K562 treated with DMSO at 1 percent for 48 hours (cell line): ENCODE results near the gene IDH3G. TPM values are rescaled to one million over a fixed set of nuclear protein-coding genes. Genes with fewer than 3 reads are reported as not detected.

ENCODE experiments used
- total RNA-seq: library from RNA; unstranded; fragments of 300-600 nt; gene quantifications from 2 replicates; pipeline ENCODE4 v1.2.3, GENCODE V29; 2022; ENCODE audit warnings: low replicate concordance; ENCODE audit errors: extremely low read depth

IDH3G gene
- not detected in 2 replicates for total RNA-seq

DNA sequence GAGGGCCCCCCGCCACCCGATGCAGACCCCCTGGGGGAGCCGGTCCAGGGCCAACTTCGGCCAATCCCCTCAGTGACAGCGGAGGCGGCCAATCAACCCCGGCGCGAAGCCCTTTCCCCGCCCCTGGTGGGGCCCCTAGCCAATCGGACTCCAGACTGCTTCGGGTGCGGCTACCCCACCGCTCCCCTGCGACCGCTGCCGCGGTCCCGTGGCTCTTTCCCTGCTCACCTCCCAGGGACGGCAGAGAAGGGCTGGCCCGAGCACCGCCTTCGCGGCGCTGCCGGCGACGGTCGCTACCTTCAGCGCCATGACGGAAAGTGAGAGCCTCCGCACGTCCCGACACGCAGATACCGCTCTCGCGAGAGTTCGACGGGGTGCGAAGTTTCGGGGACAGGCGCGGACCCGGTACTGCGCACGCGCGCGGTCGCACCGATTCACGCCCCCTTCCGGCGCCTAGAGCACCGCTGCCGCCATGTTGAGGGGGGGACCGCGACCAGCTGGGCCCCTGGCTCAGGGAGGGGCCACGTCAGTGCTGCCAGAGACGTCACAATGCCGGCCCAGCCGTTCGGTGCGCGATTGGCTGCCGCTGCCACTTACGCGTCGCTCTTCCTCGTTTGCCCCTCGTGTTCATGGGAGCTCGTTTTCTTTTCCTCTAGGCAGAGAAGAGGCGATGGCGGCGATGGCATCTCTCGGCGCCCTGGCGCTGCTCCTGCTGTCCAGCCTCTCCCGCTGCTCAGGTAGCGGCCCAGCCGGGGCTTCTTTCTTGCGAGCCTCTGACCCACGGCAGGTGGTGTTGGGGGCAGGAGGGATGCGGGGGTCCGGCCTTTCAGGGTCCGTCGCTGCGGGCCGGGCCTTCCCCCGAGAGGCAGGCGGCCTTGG is at the start of gene IDH3G, which contains the start of gene SSR4:
TSS of gene IDH3G (minus strand) at position 358 of the 879 bp plus-strand sequence. CDS start at position 309, 49 bp downstream.
TSS of gene SSR4 (plus strand) at position 651 of the 879 bp plus-strand sequence. CDS start at position 671, 20 bp downstream.

DNA sequence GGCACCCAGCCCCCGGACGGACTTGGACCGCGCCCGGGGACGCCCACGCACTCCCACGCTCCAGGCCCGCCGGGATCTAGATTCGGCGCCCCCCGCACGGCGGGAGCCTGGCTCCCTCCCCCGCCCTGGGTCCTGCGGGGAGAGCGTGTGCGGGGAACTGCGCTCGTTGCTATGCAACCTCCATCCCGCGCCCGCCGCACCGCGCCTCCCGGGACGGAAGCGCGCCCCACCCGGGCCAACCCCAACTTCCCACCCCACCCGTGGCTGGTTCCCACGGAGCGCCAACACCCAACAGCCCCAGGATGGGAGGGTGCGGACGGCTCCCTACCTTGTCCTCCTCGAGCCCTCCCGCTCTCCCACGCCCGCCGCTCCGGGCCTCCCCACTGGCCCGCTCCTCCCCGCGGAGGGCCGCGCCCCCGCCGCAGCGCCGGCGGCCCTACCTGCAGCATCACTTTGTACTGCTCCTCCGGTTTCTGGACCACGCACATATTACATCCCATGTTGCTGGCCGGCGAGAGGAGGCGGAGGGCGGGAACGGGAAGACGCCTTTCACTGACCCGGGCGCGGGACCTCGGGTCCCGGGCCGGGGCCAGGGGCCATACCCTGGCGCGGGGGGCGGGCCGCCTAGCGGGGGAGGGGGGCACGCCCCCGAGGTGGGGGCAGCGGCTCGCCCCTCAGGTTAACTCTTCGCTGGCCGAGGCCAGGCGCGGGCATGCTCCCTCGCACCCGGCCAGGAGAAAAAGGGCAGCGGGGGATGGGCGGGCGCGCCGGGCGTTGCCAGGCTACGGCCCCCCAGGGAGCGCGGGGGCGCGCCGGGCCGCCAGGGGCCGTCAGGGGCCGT is 35.8 kb upstream of the IDH3G start, which contains the start of gene PDZD4:
TSS of gene PDZD4 (minus strand) at position 746 of the 841 bp plus-strand sequence. CDS start at position 500, 246 bp downstream.

DNA sequence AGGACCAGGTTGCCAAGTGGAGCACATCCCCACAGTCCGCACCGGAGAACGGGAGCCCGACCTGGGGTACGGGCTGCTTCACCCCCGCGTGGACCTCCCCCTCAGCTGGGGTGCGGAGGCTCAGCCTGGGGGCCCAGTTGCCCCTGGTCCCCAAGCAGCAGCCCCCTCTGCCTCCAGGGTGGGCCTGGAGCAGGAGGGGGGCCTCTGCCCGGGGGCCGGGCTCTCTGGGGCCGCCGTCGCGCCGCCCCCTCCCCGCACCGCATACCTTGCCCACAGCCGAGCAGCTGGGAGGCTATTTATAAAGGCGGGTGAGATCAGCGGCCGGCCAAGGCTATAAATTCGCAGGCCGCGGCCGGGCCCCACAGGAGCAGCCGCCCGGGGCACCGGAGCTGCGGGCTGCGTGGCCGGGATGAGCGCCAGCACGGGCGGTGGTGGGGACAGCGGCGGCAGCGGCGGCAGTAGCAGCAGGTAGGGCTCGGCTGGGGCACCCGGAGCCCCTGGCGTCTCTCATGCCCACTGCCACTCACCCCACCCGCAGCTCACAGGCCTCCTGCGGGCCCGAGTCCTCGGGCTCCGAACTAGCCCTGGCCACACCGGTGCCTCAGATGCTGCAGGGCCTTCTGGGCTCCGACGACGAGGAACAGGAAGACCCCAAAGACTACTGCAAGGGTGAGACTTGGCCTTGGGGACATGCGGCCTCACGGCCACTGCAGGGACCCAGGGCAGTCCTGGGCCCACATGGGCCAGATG is 13.3 kb downstream of the IDH3G start, which contains the start of gene SRPK3:
TSS of gene SRPK3 (plus strand) at position 364 of the 750 bp plus-strand sequence. CDS start at position 410, 46 bp downstream.

DNA sequence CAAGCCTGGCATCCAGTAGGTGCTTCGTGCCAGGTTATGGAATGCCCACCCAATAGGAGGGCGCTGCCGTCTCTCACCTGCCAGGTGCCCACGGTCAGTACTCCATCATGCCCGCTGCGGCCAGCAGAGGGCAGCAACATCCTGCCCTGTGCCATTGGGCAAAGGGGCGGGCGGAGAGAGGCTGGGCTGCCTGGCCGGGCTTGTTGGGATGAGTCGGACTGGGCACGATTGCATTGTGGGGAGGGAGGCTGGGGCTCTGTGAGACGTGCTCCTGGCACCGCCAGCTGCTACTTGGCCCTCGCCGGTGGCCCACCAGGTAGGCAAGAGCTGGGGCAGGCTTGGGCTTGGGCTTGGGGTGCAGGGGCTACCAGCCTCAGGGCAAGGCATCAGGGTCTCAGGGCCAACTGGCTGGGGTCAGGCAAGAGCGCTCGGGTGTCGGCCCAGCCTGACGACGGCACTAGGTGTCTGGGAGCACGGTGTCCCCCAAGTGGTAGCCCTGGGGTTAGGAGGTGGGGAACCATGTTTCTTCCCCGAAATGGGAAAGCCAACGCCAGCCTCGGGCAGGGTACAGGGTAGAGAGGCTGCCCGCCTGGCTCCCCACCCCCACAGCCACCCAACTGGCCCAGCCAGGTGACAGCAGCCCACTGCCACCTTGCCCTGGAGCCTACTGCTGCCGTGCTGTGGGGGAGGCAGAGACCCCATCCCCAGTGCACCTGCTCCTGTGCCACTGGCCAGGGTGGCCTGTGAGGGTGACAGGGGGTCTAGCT is 30.0 kb downstream of the IDH3G start, which contains the start of gene PLXNB3:
TSS of gene PLXNB3 (plus strand) at position 261 of the 767 bp plus-strand sequence. CDS start 1,287 bp downstream, outside the sequence.

Other genes with a start within 250 kb of the IDH3G start
- gene CCNQ, start 195.2 kb downstream of the IDH3G start, total RNA-seq: not detected in 2 replicates
- not detected in 2 replicates for gene DUSP9, start 147.2 kb downstream of the IDH3G start, total RNA-seq
- not detected in 2 replicates for gene PNCK, start 120.6 kb downstream of the IDH3G start, total RNA-seq
- not detected in 2 replicates for gene SLC6A8, start 106.4 kb downstream of the IDH3G start, total RNA-seq
- gene BCAP31, start 70.0 kb downstream of the IDH3G start, total RNA-seq: 306 TPM in 1 of 2 replicates, not detected in the other
- gene ABCD1, start 69.5 kb downstream of the IDH3G start, total RNA-seq: not detected in 2 replicates
- gene PLXNB3, start 30.1 kb downstream of the IDH3G start, total RNA-seq: not detected in 2 replicates
- gene SRPK3, start 13.3 kb downstream of the IDH3G start, total RNA-seq: not detected in 2 replicates
- gene SSR4, start 293 bp upstream of the IDH3G start, total RNA-seq: 1,814 TPM in 1 of 2 replicates, not detected in the other
- not detected in 2 replicates for gene PDZD4, start 36.2 kb upstream of the IDH3G start, total RNA-seq
- gene L1CAM, start 91.8 kb upstream of the IDH3G start, total RNA-seq: not detected in 2 replicates
- gene AVPR2, start 110.3 kb upstream of the IDH3G start, total RNA-seq: not detected in 2 replicates
- not detected in 2 replicates for gene ARHGAP4, start 131.9 kb upstream of the IDH3G start, total RNA-seq
- gene NAA10, start 140.7 kb upstream of the IDH3G start, total RNA-seq: not detected in 2 replicates
- not detected in 2 replicates for gene RENBP, start 150.3 kb upstream of the IDH3G start, total RNA-seq
- gene HCFC1, start 177.4 kb upstream of the IDH3G start, total RNA-seq: 51.6 TPM in 1 of 2 replicates, not detected in the other
- not detected in 2 replicates for gene TMEM187, start 178.4 kb upstream of the IDH3G start, total RNA-seq
- not detected in 2 replicates for gene IRAK1, start 225.5 kb upstream of the IDH3G start, total RNA-seq